Choroid plexus epithelial cell (primary cell): ENCODE results near the gene MTHFD2L.

Source experiments
- DNase-seq: peaks from one replicate; pipeline ENCODE4 v3.0.0-alpha.2; 2010; ENCODE audit warnings: low read depth
- H3K4me3 ChIP-seq: 2 replicates; pipeline ENCODE4 v1.5.1; 2011; ENCODE audit warnings: low read depth, mild to moderate bottlenecking, control low read depth, low read length, moderate library complexity
- CTCF ChIP-seq: conservative IDR thresholded peaks from 2 replicates; pipeline ENCODE4 v1.5.1; 2011; ENCODE audit warnings: low read depth, mild to moderate bottlenecking, control low read depth, inconsistent platforms, low read length, moderate library complexity

Gene MTHFD2L

GRCh38 chr4:74133786-74134499, 24.0 kb upstream of the MTHFD2L start:
- H3K4me3 ChIP-seq = no peak overlapping the region
- peak; percentile 96 for DNase-seq
- TF ChIP-seq CTCF = peak; percentile 92

GRCh38 chr4:74134500-74134852, 23.4 kb upstream of the MTHFD2L start:
- peak; percentile 11 for DNase-seq
- no peak for TF ChIP-seq CTCF
- H3K4me3 ChIP-seq = no peak overlapping the region

GRCh38 chr4:74146581-74147129, 11.3 kb upstream of the MTHFD2L start:
- H3K4me3 ChIP-seq = no peak overlapping the region
- TF ChIP-seq CTCF = no peak
- no peak for DNase-seq

GRCh38 chr4:74148205-74148604, 9.7 kb upstream of the MTHFD2L start:
- no peak for TF ChIP-seq CTCF
- H3K4me3 ChIP-seq = no peak overlapping the region
- no peak for DNase-seq

- no peak for DNase-seq
- no peak overlapping the region for H3K4me3 ChIP-seq
- no peak for TF ChIP-seq CTCF
These were observed 5.1 kb upstream of the MTHFD2L start for GRCh38 chr4:74152836-74153235.

GRCh38 chr4:74156521-74156920, 1.4 kb upstream of the MTHFD2L start:
- no peak overlapping the region for H3K4me3 ChIP-seq
- no peak for TF ChIP-seq CTCF
- DNase-seq = no peak

- peak; percentile 79 for DNase-seq
- TF ChIP-seq CTCF = no peak
- peak overlapping the region; percentile 76 for H3K4me3 ChIP-seq
These were observed 764 bp upstream of the MTHFD2L start for GRCh38 chr4:74157154-74157553.
